Naive thymus-derived CD4-positive, alpha-beta T cell (primary cell): Measurements from ENCODE around the gene SLC46A3. TPM values are rescaled to one million over a fixed set of nuclear protein-coding genes. Genes with fewer than 3 reads are reported as not detected.

Source experiments
- ATAC-seq: fragments of 150-1000 bp; cut with Tn5 transposase; 2 replicates; pipeline ENCODE4 v1.10.0; 2021; ENCODE audit warnings: mild to moderate bottlenecking, moderate library complexity
- CTCF ChIA-PET: fragments of 350-600 bp; sonication (Branson Sonifier 250); formaldehyde crosslinking; loops from one replicate; lab custom pipeline; 2021; ENCODE audit warnings: antibody characterized with exemption; lab: Charles Lee
- POLR2A ChIA-PET: fragments of 350-600 bp; sonication (Branson Sonifier 250); formaldehyde crosslinking; loops from one replicate; lab custom pipeline; 2021; ENCODE audit warnings: antibody characterized with exemption, inconsistent platforms; lab: Charles Lee
- DNase-seq, 9 donors: peaks; one replicate each; pipeline versions ENCODE4 v3.0.0 to v3.0.0-alpha.2; 2020 to 2022; ENCODE audit warnings: mixed read lengths in 1 of 9
- H3K27ac ChIP-seq: one replicate; pipeline ENCODE4 v1.7.0; 2013; ENCODE audit warnings: mild to moderate bottlenecking, low read depth, low read length, moderate library complexity
- H3K27me3 ChIP-seq, 2 donors: one replicate each; pipeline ENCODE4 v1.7.0; 2013; ENCODE audit warnings: low read length in 2 of 2, mild to moderate bottlenecking in 2 of 2, moderate library complexity in 2 of 2; ENCODE audit not compliant: control insufficient read depth in 2 of 2, insufficient read depth in 2 of 2
- H3K36me3 ChIP-seq, 3 experiments: 1 replicate in 2 of 3; 2 replicates in 1 of 3; pipeline ENCODE4 v1.7.0; 2013; ENCODE audit warnings: low read length in 3 of 3, mild to moderate bottlenecking in 3 of 3, moderate library complexity in 1 of 3; ENCODE audit not compliant: insufficient read depth in 3 of 3, control insufficient read depth in 2 of 3
- H3K4me1 ChIP-seq, 2 donors: one replicate each; pipeline ENCODE4 v1.7.0; 2013; ENCODE audit warnings: low read length in 2 of 2, mild to moderate bottlenecking in 2 of 2, moderate library complexity in 1 of 2; ENCODE audit not compliant: control insufficient read depth in 2 of 2, insufficient read depth in 2 of 2
- H3K4me3 ChIP-seq: 2 replicates; pipeline ENCODE4 v1.7.0; 2013; ENCODE audit warnings: mild to moderate bottlenecking, low read length
- H3K9me3 ChIP-seq, 3 experiments: 1 replicate in 2 of 3; 2 replicates in 1 of 3; pipeline ENCODE4 v1.7.0; 2013; ENCODE audit warnings: low read length in 3 of 3; ENCODE audit not compliant: control insufficient read depth in 2 of 3
- H3K27ac Mint-ChIP-seq, 9 donors: one replicate each; pipeline ENCODE4 v1.8.0; 2020 to 2022; ENCODE audit warnings: mixed read lengths in 9 of 9, mild to moderate bottlenecking in 8 of 9, moderate library complexity in 5 of 9, inconsistent platforms in 2 of 9
- H3K27me3 Mint-ChIP-seq, 5 donors: one replicate each; pipeline ENCODE4 v1.8.0; 2021 to 2022; ENCODE audit warnings: mixed read lengths in 5 of 5, mild to moderate bottlenecking in 1 of 5
- H3K36me3 Mint-ChIP-seq, 5 donors: one replicate each; pipeline ENCODE4 v1.8.0; 2020 to 2022; ENCODE audit warnings: mixed read lengths in 5 of 5, mild to moderate bottlenecking in 3 of 5, inconsistent platforms in 1 of 5
- H3K4me1 Mint-ChIP-seq, 7 donors: one replicate each; pipeline ENCODE4 v1.8.0; 2020 to 2022; ENCODE audit warnings: mixed read lengths in 7 of 7, mild to moderate bottlenecking in 3 of 7, inconsistent platforms in 1 of 7
- H3K4me3 Mint-ChIP-seq, 10 donors: one replicate each; pipeline ENCODE4 v1.8.0; 2020 to 2022; ENCODE audit warnings: mild to moderate bottlenecking in 10 of 10, mixed read lengths in 10 of 10, moderate library complexity in 6 of 10, inconsistent platforms in 2 of 10
- H3K9me3 Mint-ChIP-seq, 11 donors: one replicate each; pipeline ENCODE4 v1.8.0; 2020 to 2022; ENCODE audit warnings: mixed read lengths in 11 of 11, mild to moderate bottlenecking in 4 of 11, inconsistent platforms in 1 of 11, moderate library complexity in 1 of 11
- intact Hi-C, 2 donors: fragments of 100-400 bp; cut with micrococcal nuclease; formaldehyde crosslinking; loops; one replicate each; pipeline ENCODE4 v1.15.1; 2023
- polyA plus RNA-seq, 2 donors: library from polyadenylated mRNA; unstranded; fragments of 300-500 nt; fragmentation: Illumina TruSeq; gene quantifications; one replicate each; pipeline ENCODE4 v1.2.3, GENCODE V29; 2021
- total RNA-seq, 6 experiments: library from RNA in 5 of 6; stranded (reverse) in 5 of 6; gene quantifications; 1 replicate in 5 of 6; 2 replicates in 1 of 6; pipeline ENCODE4 v1.2.3 and lab custom pipeline; 2021 to 2026

SLC46A3 gene
- total and polyA plus RNA-seq, 7 experiments from 2014 or later, result 11.1 to 39.8 (median 21.8) TPM

GRCh38 chr13:28680541-28680940 lies 38.2 kb downstream of the SLC46A3 start:
- Mint-ChIP-seq H3K4me1 (peaks cover 0 to 2% (median 0%) of the 10 kb centered on the region in 7 donors), H3K27me3 (no peaks in the 10 kb centered on the region), H3K27ac (peak overlapping the region in 4 of 9 donors; percentile 15 to 63 (median 42)), H3K9me3 (no peaks in the 10 kb centered on the region), H3K4me3 (no peak overlapping the region), H3K36me3 (peaks cover 0 to 6% (median 5%) of the 10 kb centered on the region in 5 donors)
- Histone ChIP-seq H3K27me3 (no peaks in the 10 kb centered on the region), H3K27ac (no peak overlapping the region), H3K4me1 (no peaks in the 10 kb centered on the region), H3K9me3 (no peaks in the 10 kb centered on the region), H3K4me3 (no peak overlapping the region), H3K36me3 (peaks cover 0 to 25% (median 7%) of the 10 kb centered on the region in 3 experiments)
- CTCF ChIA-PET, result interaction anchor here (1.0 kb wide), 1 partner anchor 9 kb away, joined by 4 read pairs; no protein-coding TSS in a partner anchor
- POLR2A ChIA-PET, result no interaction called here
- intact Hi-C loops, result loop anchor here in 1 of 2 donors (5.0 kb wide), 1 partner anchor 37 kb away; the partner anchor contains the start of gene SLC46A3
- ATAC-seq (no peak), DNase-seq (no peak)

- Histone ChIP-seq H3K27me3 (no peaks in the 10 kb centered on the region), H3K9me3 (no peaks in the 10 kb centered on the region), H3K4me3 (no peak overlapping the region), H3K36me3 (peaks cover under 1 to 34% (median 9%) of the 10 kb centered on the region in 3 experiments), H3K4me1 (no peaks in the 10 kb centered on the region), H3K27ac (no peak overlapping the region)
- Mint-ChIP-seq H3K27ac (peak overlapping the region in 4 of 9 donors; percentile 30 to 57 (median 49)), H3K4me1 (peaks cover 0 to 2% (median 0%) of the 10 kb centered on the region in 7 donors), H3K27me3 (no peaks in the 10 kb centered on the region), H3K36me3 (peaks cover 0 to 10% (median 5%) of the 10 kb centered on the region in 5 donors), H3K4me3 (no peak overlapping the region), H3K9me3 (no peaks in the 10 kb centered on the region)
- DNase-seq (no peak), ATAC-seq (peak; percentile 45)
- intact Hi-C loops, result loop anchor here (1.0 to 5.0 kb wide), 3 partner anchors 38 to 355 kb away; partner anchors contain the start of gene SLC46A3 (in 2 of the 2)
- CTCF ChIA-PET, result interaction anchor here (1.0 kb wide), 1 partner anchor 8 kb away, joined by 4 read pairs; no protein-coding TSS in a partner anchor
- POLR2A ChIA-PET, result no interaction called here
Observed at GRCh38 chr13:28679628-28680027, 39.1 kb downstream of the SLC46A3 start.

- Histone ChIP-seq H3K36me3 (peaks cover 8 to 42% (median 17%) of the 10 kb centered on the region in 3 experiments), H3K27me3 (no peaks in the 10 kb centered on the region), H3K4me1 (no peaks in the 10 kb centered on the region), H3K27ac (no peak overlapping the region), H3K4me3 (no peak overlapping the region), H3K9me3 (no peaks in the 10 kb centered on the region)
- ChIA-PET POLR2A (no interaction called here), CTCF (no interaction called here)
- no peak for ATAC-seq
- H3K27me3 Mint-ChIP-seq, result no peaks in the 10 kb centered on the region
- H3K27ac Mint-ChIP-seq, result no peak overlapping the region
- intact Hi-C loops, result loop anchor here (1.0 to 5.0 kb wide), 3 partner anchors 38 to 354 kb away; partner anchors contain the start of gene SLC46A3 (in 1 of the 2)
- H3K9me3 Mint-ChIP-seq, result no peaks in the 10 kb centered on the region
- H3K36me3 Mint-ChIP-seq, result peaks cover under 1 to 14% (median 8%) of the 10 kb centered on the region in 5 donors
- H3K4me1 Mint-ChIP-seq, result peaks cover 0 to 7% (median 0%) of the 10 kb centered on the region in 7 donors
- no peak overlapping the region for H3K4me3 Mint-ChIP-seq
- DNase-seq, result no peak
Observed at GRCh38 chr13:28678809-28679208, 40.0 kb downstream of the SLC46A3 start.

- no peak overlapping the region for H3K27ac ChIP-seq
- H3K36me3 Mint-ChIP-seq, result peaks cover 28 to 61% (median 37%) of the 10 kb centered on the region in 5 donors
- no peak for ATAC-seq
- ChIA-PET CTCF (interaction anchor here (0.6 to 1.3 kb wide), 4 partner anchors 9 to 908 kb away, joined by 3 to 4 read pairs (median 4); no protein-coding TSS in a partner anchor), POLR2A (interaction anchor here (0.6 to 1.4 kb wide), 2 partner anchors 12 to 22 kb away, joined by 3 to 8 read pairs; partner anchors contain the start of gene POMP)
- no peaks in the 10 kb centered on the region for H3K9me3 ChIP-seq
- peaks cover 11 to 32% (median 14%) of the 10 kb centered on the region in 7 donors for H3K4me1 Mint-ChIP-seq
- peak overlapping the region in 4 of 9 donors; percentile 33 to 77 (median 58) for H3K27ac Mint-ChIP-seq
- no peak overlapping the region for H3K4me3 ChIP-seq
- H3K4me1 ChIP-seq, result no peaks in the 10 kb centered on the region
- H3K36me3 ChIP-seq, result peaks cover 26 to 95% (median 43%) of the 10 kb centered on the region in 3 experiments
- no peak for DNase-seq
- no peaks in the 10 kb centered on the region for H3K9me3 Mint-ChIP-seq
- no peak overlapping the region for H3K4me3 Mint-ChIP-seq
- H3K27me3 ChIP-seq, result no peaks in the 10 kb centered on the region
- no peaks in the 10 kb centered on the region for H3K27me3 Mint-ChIP-seq
- intact Hi-C loops, result no loop called here
Observed at GRCh38 chr13:28671126-28671792, 47.5 kb downstream of the SLC46A3 start.

GRCh38 chr13:28666897-28667488 lies 51.8 kb downstream of the SLC46A3 start:
- H3K4me3 Mint-ChIP-seq, result no peak overlapping the region
- POLR2A ChIA-PET, result no interaction called here

GRCh38 chr13:28659621-28659970 lies 59.2 kb downstream of the SLC46A3 start:
- Histone ChIP-seq H3K4me1 (peaks cover 25 to 29% of the 10 kb centered on the region in 2 donors), H3K27me3 (no peaks in the 10 kb centered on the region), H3K36me3 (peaks cover under 1 to 21% (median 12%) of the 10 kb centered on the region in 3 experiments), H3K27ac (peak overlapping the region; percentile 96), H3K4me3 (peak overlapping the region; percentile 86), H3K9me3 (no peaks in the 10 kb centered on the region)
- peaks cover 38 to 85% (median 71%) of the 10 kb centered on the region in 7 donors for H3K4me1 Mint-ChIP-seq
- peak overlapping the region; percentile 88 to 100 (median 98) for H3K4me3 Mint-ChIP-seq
- H3K27me3 Mint-ChIP-seq, result no peaks in the 10 kb centered on the region
- peak in 1 of 9 donors; percentile 53 for DNase-seq
- H3K9me3 Mint-ChIP-seq, result peaks cover 0 to 3% (median 0%) of the 10 kb centered on the region in 11 donors
- ATAC-seq, result peak; percentile 56
- ChIA-PET POLR2A (interaction anchor here (0.6 to 2.3 kb wide), 5 partner anchors 12 to 523 kb away, joined by 3 to 20 read pairs (median 8); partner anchors contain the start of gene SLC46A3), CTCF (interaction anchor here (1.5 kb wide), 1 partner anchor 154 kb away, joined by 3 read pairs; no protein-coding TSS in a partner anchor)
- intact Hi-C loops, result loop anchor here (1.0 to 10.0 kb wide), 13 partner anchors 23 to 1958 kb away; partner anchors contain the start of genes LNX2 (in 2 of the 2), PAN3 (in 1 of the 2), RPL21 (in 1 of the 2) and SLC7A1 (in 1 of the 2)
- H3K27ac Mint-ChIP-seq, result peak overlapping the region; percentile 94 to 99 (median 99)
- peaks cover 5 to 32% (median 12%) of the 10 kb centered on the region in 5 donors for H3K36me3 Mint-ChIP-seq

More at GRCh38 chr13:28666897-28667488, 51.8 kb downstream of the SLC46A3 start:
- Histone ChIP-seq H3K36me3 (peaks cover 33 to 85% (median 41%) of the 10 kb centered on the region in 3 experiments), H3K9me3 (no peaks in the 10 kb centered on the region), H3K4me1 (no peaks in the 10 kb centered on the region), H3K27me3 (no peaks in the 10 kb centered on the region), H3K4me3 (no peak overlapping the region), H3K27ac (no peak overlapping the region)
- ATAC-seq, result no peak
- Mint-ChIP-seq H3K36me3 (peaks cover 28 to 67% (median 50%) of the 10 kb centered on the region in 5 donors), H3K4me1 (peaks cover 12 to 58% (median 40%) of the 10 kb centered on the region in 7 donors), H3K27me3 (no peaks in the 10 kb centered on the region), H3K9me3 (no peaks in the 10 kb centered on the region), H3K27ac (peak overlapping the region in 2 of 9 donors; percentile 21 to 35)
- CTCF ChIA-PET, result no interaction called here
- no peak for DNase-seq
- intact Hi-C loops, result no loop called here
